HG02970 (cell line): ENCODE results near the gene KCNH4.

Experiments
- ATAC-seq: cut with Tn5 transposase; IDR thresholded peaks from one replicate; pipeline ENCODE4 v1.9.1; 2021; ENCODE audit warnings: mild to moderate bottlenecking, moderate library complexity, moderate number of reproducible peaks; ENCODE audit not compliant: unreplicated experiment, low FRiP score

Gene KCNH4

GRCh38 chr17:42120770-42121769, 59.9 kb downstream of the KCNH4 start, which contains the start of gene KAT2A:
TSS of gene KAT2A (minus strand) at chr17:42121367. CDS start at chr17:42121304, 63 bp downstream.
- peak; percentile 64 for ATAC-seq

- no peak for ATAC-seq
Measured at GRCh38 chr17:42120161-42120769, 60.7 kb downstream of the KCNH4 start.

- no peak for ATAC-seq
Measured at GRCh38 chr17:42119301-42119700, 61.6 kb downstream of the KCNH4 start.

GRCh38 chr17:42118545-42118944, 62.4 kb downstream of the KCNH4 start:
- ATAC-seq = no peak

- ATAC-seq = no peak
Measured at GRCh38 chr17:42118126-42118510, 62.8 kb downstream of the KCNH4 start.

GRCh38 chr17:42117397-42118125, 63.4 kb downstream of the KCNH4 start:
- no peak for ATAC-seq

- ATAC-seq = no peak
Measured at GRCh38 chr17:42116705-42117396, 64.1 kb downstream of the KCNH4 start.

- no peak for ATAC-seq
Measured at GRCh38 chr17:42114118-42114517, 66.8 kb downstream of the KCNH4 start.

- no peak for ATAC-seq
Measured at GRCh38 chr17:42113293-42114069, 67.5 kb downstream of the KCNH4 start.

GRCh38 chr17:42112552-42113176, 68.3 kb downstream of the KCNH4 start, which contains the start of gene DHX58:
TSS of gene DHX58 (minus strand) at chr17:42112714. CDS start at chr17:42111892, 822 bp downstream.
- ATAC-seq = peak; percentile 52

GRCh38 chr17:42111871-42112551, 68.9 kb downstream of the KCNH4 start:
- no peak for ATAC-seq

GRCh38 chr17:42111265-42111636, 69.7 kb downstream of the KCNH4 start:
- no peak for ATAC-seq

- ATAC-seq = no peak
Measured at GRCh38 chr17:42110301-42111264, 70.4 kb downstream of the KCNH4 start.

GRCh38 chr17:42109086-42109485, 71.9 kb downstream of the KCNH4 start:
- ATAC-seq = no peak

- ATAC-seq = peak; percentile 60
Measured at GRCh38 chr17:42107597-42108576, 73.1 kb downstream of the KCNH4 start.

GRCh38 chr17:42107124-42107523, 73.8 kb downstream of the KCNH4 start:
- no peak for ATAC-seq
